Fibroblast of peridontal ligament (primary cell): ENCODE results near the gene TMEM121.
"Not testable (repeated sequence)": the region's sequence is repeated elsewhere in the genome, so short reads cannot be mapped to it uniquely, and the experiment has no call there.

Experiments used
- DNase-seq: peaks from one replicate; pipeline ENCODE4 v3.0.0-alpha.2; 2010; ENCODE audit errors: extremely low read depth

Gene TMEM121

GRCh38 chr14:105570482-105570881 lies 44.1 kb downstream of the TMEM121 start:
- DNase-seq = no peak

GRCh38 chr14:105571181-105571951 lies 45.0 kb downstream of the TMEM121 start:
- not testable (repeated sequence) for DNase-seq

- not testable (repeated sequence) for DNase-seq
Measured at GRCh38 chr14:105572063-105572462, 45.7 kb downstream of the TMEM121 start.

- not testable (repeated sequence) for DNase-seq
Measured at GRCh38 chr14:105573841-105574240, 47.5 kb downstream of the TMEM121 start.

GRCh38 chr14:105574411-105574810 lies 48.0 kb downstream of the TMEM121 start:
- DNase-seq = not testable (repeated sequence)

- not testable (repeated sequence) for DNase-seq
Measured at GRCh38 chr14:105575016-105575700, 48.8 kb downstream of the TMEM121 start.

GRCh38 chr14:105576525-105577088 lies 50.2 kb downstream of the TMEM121 start:
- DNase-seq = no peak

GRCh38 chr14:105577314-105577861 lies 51.0 kb downstream of the TMEM121 start:
- DNase-seq = no peak

- DNase-seq = no peak
Measured at GRCh38 chr14:105578070-105578469, 51.7 kb downstream of the TMEM121 start.

- DNase-seq = not testable (repeated sequence)
Measured at GRCh38 chr14:105579221-105579620, 52.8 kb downstream of the TMEM121 start.
